GM12878 (cell line): ENCODE measurements around the gene FAM171A1. TPM values are rescaled to one million over a fixed set of nuclear protein-coding genes. Genes with fewer than 3 reads are reported as not detected.

ENCODE experiments used
- ATAC-seq: fragments of 200-7000 bp; cut with Tn5 transposase; 3 replicates; pipeline ENCODE4 v1.9.1; 2020; ENCODE audit warnings: mild to moderate bottlenecking, moderate library complexity
- BruUV-seq: library from RNA; stranded (reverse); fragments of 400-500 nt; replicated peaks from 2 replicates; lab custom pipeline; 2021; lab: Mats Ljungman, UMichigan
- CTCF ChIA-PET: fragments of 300-600 bp; sonication (Branson Sonifier 250); formaldehyde crosslinking; extraction: SDS; loops from one replicate; lab custom pipeline; 2021; ENCODE audit warnings: inconsistent platforms; lab: Yijun Ruan, JAX
- POLR2A ChIA-PET: fragments of 350-600 bp; formaldehyde crosslinking; extraction: SDS; loops from one replicate; lab custom pipeline; 2021; ENCODE audit warnings: inconsistent platforms; lab: Charles Lee
- RAD21 ChIA-PET: fragments of 300-600 bp; sonication (Branson Sonifier 250); formaldehyde crosslinking; loops from one replicate; lab custom pipeline; 2023; ENCODE audit warnings: antibody characterized with exemption; ENCODE audit not compliant: unreplicated experiment; lab: Charles Lee
- SMC1A ChIA-PET: fragments of 300-600 bp; sonication (Branson Sonifier 250); formaldehyde crosslinking; loops from one replicate; lab custom pipeline; 2023; ENCODE audit not compliant: unreplicated experiment, uncharacterized antibody; lab: Charles Lee
- DNase-seq: peaks from one replicate; pipeline ENCODE4 v3.0.0-alpha.2; 2011; ENCODE audit warnings: low read depth, low spot score
- FAIRE-seq: peaks from 3 replicates; lab custom pipeline; 2011; peaks lifted over from hg19 to GRCh38; lab: Jason Lieb, UNC
- H2AFZ ChIP-seq: 2 replicates; pipeline ENCODE4 v1.6.0; 2011; ENCODE audit warnings: low read depth, low read length, control low read depth; ENCODE audit not compliant: control insufficient read depth
- H3K27ac ChIP-seq: 2 replicates; pipeline ENCODE4 v1.5.1; 2011; ENCODE audit warnings: control low read depth; ENCODE audit not compliant: control insufficient read depth, insufficient read depth
- H3K27me3 ChIP-seq, 2 experiments: replicated peaks in 1 of 2; 2 replicates each; pipeline versions ENCODE4 v1.6.0 to v1.6.1; 2011; ENCODE audit warnings: low read length in 1 of 2; ENCODE audit not compliant: control insufficient read depth in 2 of 2, insufficient read depth in 2 of 2
- H3K36me3 ChIP-seq, 2 experiments: 2 replicates each; pipeline ENCODE4 v1.5.1; 2011; ENCODE audit warnings: low read length in 1 of 2; ENCODE audit not compliant: control insufficient read depth in 2 of 2, insufficient read depth in 2 of 2
- H3K4me1 ChIP-seq: 2 replicates; pipeline ENCODE4 v1.6.1; 2011; ENCODE audit warnings: mild to moderate bottlenecking, low read length, moderate library complexity, mixed read lengths; ENCODE audit not compliant: control insufficient read depth, insufficient read depth
- H3K4me2 ChIP-seq: 2 replicates; pipeline ENCODE4 v1.6.0; 2011; ENCODE audit warnings: control low read depth; ENCODE audit not compliant: control insufficient read depth, insufficient read depth
- H3K4me3 ChIP-seq: fragments of 200-600 bp; sonication (generic); 2 replicates; pipeline ENCODE4 v1.5.1; 2016
- H3K79me2 ChIP-seq: 2 replicates; pipeline ENCODE4 v1.6.0; 2011; ENCODE audit warnings: low read length; ENCODE audit not compliant: control insufficient read depth, insufficient read depth
- H3K9ac ChIP-seq: 2 replicates; pipeline ENCODE4 v1.8.0; 2011; ENCODE audit warnings: low read length, control low read depth, mixed read lengths; ENCODE audit not compliant: control insufficient read depth, insufficient read depth
- H3K9me3 ChIP-seq: replicated peaks from 3 replicates; pipeline ENCODE4 v1.5.1; 2011; ENCODE audit warnings: mild to moderate bottlenecking, low read length; ENCODE audit not compliant: control insufficient read depth, insufficient read depth
- H4K20me1 ChIP-seq: 2 replicates; pipeline ENCODE4 v1.6.0; 2011; ENCODE audit not compliant: control insufficient read depth, insufficient read depth
- CEBPB ChIP-seq, 2 experiments: fragments of 150-350 bp in 1 of 2; IDR thresholded peaks; 2 replicates each; pipeline ENCODE4 v1.6.1; 2012 to 2014; ENCODE audit warnings: low read depth in 2 of 2, low read length in 2 of 2, borderline replicate concordance in 1 of 2, inconsistent platforms in 1 of 2
- GATAD2B ChIP-seq: fragments of 450-650 bp; conservative IDR thresholded peaks from 2 replicates; pipeline ENCODE4 v1.6.1; 2017; ENCODE audit warnings: low read depth, mild to moderate bottlenecking, moderate library complexity
- IKZF1 ChIP-seq: fragments of 450-650 bp; conservative IDR thresholded peaks from 2 replicates; pipeline ENCODE4 v1.6.1; 2017; ENCODE audit warnings: antibody characterized with exemption, mild to moderate bottlenecking
- JUNB ChIP-seq: IDR thresholded peaks from 2 replicates; pipeline ENCODE4 v1.6.1; 2016; ENCODE audit warnings: antibody characterized with exemption, mild to moderate bottlenecking
- LARP7 ChIP-seq: fragments of 450-650 bp; IDR thresholded peaks from 2 replicates; pipeline ENCODE4 v1.6.1; 2017; ENCODE audit warnings: mild to moderate bottlenecking
- MYC ChIP-seq: IDR thresholded peaks from 2 replicates; pipeline ENCODE4 v1.6.1; 2011; ENCODE audit warnings: mild to moderate bottlenecking, low read length, moderate library complexity, inconsistent platforms; ENCODE audit not compliant: insufficient read depth, insufficient replicate concordance, insufficient read length, severe bottlenecking
- SP1 ChIP-seq: IDR thresholded peaks from one replicate; pipeline ENCODE4 v1.6.1; 2011; ENCODE audit warnings: low read depth, low read length
- STAT1 ChIP-seq: fragments of 450-650 bp; conservative IDR thresholded peaks from 2 replicates; pipeline ENCODE4 v1.6.1; 2014; ENCODE audit warnings: antibody characterized with exemption, mild to moderate bottlenecking
- TAF1 ChIP-seq: IDR thresholded peaks from 2 replicates; pipeline ENCODE4 v1.6.1; 2011; ENCODE audit warnings: mild to moderate bottlenecking, low read depth, low read length, borderline replicate concordance
- WGBS: methylation state at CpG from one replicate; pipeline ENCODE4 v1.1.6; 2016; ENCODE audit warnings: low lambda C conversion rate; ENCODE audit not compliant: insufficient replicate concordance, insufficient coverage; ENCODE audit errors: missing lambda C conversion rate; 5-methylcytosine and 5-hydroxymethylcytosine counted together
- in situ Hi-C: fragments of 300-500 bp; cut with MboI; formaldehyde crosslinking; loops from 9 replicates; pipeline ENCODE4 v1.14.3; 2018; ENCODE audit warnings: mixed read lengths
- intact Hi-C: fragments of 100-400 bp; cut with micrococcal nuclease; formaldehyde crosslinking; loops from one replicate; pipeline ENCODE4 v1.14.2; 2022; ENCODE audit not compliant: unreplicated experiment
- polyA plus RNA-seq, 11 experiments: library from polyadenylated mRNA; depleted of rRNA in 4 of 11; unstranded in 6 of 11; stranded (reverse) in 5 of 11; fragments of >200 nt; fragmentation: Nextera tagmentation in 4 of 11; fragmentation: Illumina TruSeq in 1 of 11; extraction: Ambion mirVana in 4 of 11; extraction: Trizol in 1 of 11; gene quantifications; 1 replicate in 1 of 11; 2 replicates in 10 of 11; pipeline versions ENCODE4 v1.2.1 to v1.2.3, GENCODE V29; 2011 to 2016; ENCODE audit warnings: inconsistent platforms in 2 of 11, missing spikeins in 2 of 11, low read depth in 1 of 11
- total RNA-seq, 4 experiments: library from RNA; depleted of rRNA in 3 of 4; stranded (reverse); fragments of >200 nt in 3 of 4; fragmentation: Illumina TruSeq in 1 of 4; extraction: Trizol in 1 of 4; gene quantifications; 2 replicates each; pipeline versions ENCODE4 v1.2.1 to v1.2.3, GENCODE V29; 2013 to 2021
- TF ChIP-seq, protein P1 (sequence below): fragments of 450-650 bp; IDR thresholded peaks from 2 replicates; pipeline ENCODE4 v1.6.1; 2017; ENCODE audit warnings: antibody characterized with exemption, mild to moderate bottlenecking, moderate library complexity
- TF ChIP-seq, protein P2 (sequence below): fragments of 150-350 bp; IDR thresholded peaks from 2 replicates; pipeline ENCODE4 v1.6.1; 2014; ENCODE audit warnings: mild to moderate bottlenecking, low read depth, low read length
- TF ChIP-seq, protein P3 (sequence below): IDR thresholded peaks from 2 replicates; pipeline ENCODE4 v1.6.1; 2011; ENCODE audit warnings: mild to moderate bottlenecking, low read depth, low read length, moderate library complexity; ENCODE audit not compliant: insufficient replicate concordance
- TF ChIP-seq, protein P4 (sequence below): IDR thresholded peaks from 2 replicates; pipeline ENCODE4 v1.6.1; 2011; ENCODE audit warnings: borderline replicate concordance, low read depth, mild to moderate bottlenecking, moderate library complexity, low read length; ENCODE audit not compliant: insufficient read depth, poor library complexity, severe bottlenecking

FAM171A1 gene
- total and polyA plus RNA-seq, 10 of the 15 experiments (the other 5 are each of a cell fraction or from before 2014, with no cell fraction given): 0.05 to 0.28 (median 0.10) TPM; not detected in 1

DNA sequence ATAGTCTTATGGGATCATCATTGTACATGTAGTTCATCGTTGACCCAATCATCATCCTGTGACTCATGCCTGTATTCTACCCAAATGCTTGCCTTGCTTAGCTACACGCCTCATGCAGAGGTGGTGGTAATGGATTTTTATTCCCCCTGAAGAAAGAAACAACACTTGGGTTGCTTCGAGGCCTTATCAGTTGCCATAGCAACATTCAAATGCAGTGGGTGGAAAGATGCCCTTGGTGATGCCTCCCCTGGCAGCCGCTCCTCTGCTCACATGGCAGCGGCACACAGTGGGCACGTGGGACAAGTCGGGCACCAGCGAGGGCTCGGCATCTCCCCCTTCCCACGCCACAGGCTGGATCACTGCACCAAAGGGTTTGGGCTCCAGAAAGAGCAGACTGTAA lies 148.6 kb downstream of the FAM171A1 start:
- Histone ChIP-seq H3K79me2 (no peaks in the 10 kb centered on the region), H3K9ac (no peak overlapping the region), H3K4me2 (no peak overlapping the region)
- BruUV-seq: no TSS peak
- POLR2A ChIA-PET: no interaction called here
- TF ChIP-seq IKZF1: no peak
- TF ChIP-seq JUNB: no peak
- TF ChIP-seq SP1: no peak
- TF ChIP-seq TAF1: no peak
- TF ChIP-seq, protein P1, sequence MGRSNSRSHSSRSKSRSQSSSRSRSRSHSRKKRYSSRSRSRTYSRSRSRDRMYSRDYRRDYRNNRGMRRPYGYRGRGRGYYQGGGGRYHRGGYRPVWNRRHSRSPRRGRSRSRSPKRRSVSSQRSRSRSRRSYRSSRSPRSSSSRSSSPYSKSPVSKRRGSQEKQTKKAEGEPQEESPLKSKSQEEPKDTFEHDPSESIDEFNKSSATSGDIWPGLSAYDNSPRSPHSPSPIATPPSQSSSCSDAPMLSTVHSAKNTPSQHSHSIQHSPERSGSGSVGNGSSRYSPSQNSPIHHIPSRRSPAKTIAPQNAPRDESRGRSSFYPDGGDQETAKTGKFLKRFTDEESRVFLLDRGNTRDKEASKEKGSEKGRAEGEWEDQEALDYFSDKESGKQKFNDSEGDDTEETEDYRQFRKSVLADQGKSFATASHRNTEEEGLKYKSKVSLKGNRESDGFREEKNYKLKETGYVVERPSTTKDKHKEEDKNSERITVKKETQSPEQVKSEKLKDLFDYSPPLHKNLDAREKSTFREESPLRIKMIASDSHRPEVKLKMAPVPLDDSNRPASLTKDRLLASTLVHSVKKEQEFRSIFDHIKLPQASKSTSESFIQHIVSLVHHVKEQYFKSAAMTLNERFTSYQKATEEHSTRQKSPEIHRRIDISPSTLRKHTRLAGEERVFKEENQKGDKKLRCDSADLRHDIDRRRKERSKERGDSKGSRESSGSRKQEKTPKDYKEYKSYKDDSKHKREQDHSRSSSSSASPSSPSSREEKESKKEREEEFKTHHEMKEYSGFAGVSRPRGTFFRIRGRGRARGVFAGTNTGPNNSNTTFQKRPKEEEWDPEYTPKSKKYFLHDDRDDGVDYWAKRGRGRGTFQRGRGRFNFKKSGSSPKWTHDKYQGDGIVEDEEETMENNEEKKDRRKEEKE: no peak
- no peak for TF ChIP-seq LARP7
- TF ChIP-seq, protein P2, sequence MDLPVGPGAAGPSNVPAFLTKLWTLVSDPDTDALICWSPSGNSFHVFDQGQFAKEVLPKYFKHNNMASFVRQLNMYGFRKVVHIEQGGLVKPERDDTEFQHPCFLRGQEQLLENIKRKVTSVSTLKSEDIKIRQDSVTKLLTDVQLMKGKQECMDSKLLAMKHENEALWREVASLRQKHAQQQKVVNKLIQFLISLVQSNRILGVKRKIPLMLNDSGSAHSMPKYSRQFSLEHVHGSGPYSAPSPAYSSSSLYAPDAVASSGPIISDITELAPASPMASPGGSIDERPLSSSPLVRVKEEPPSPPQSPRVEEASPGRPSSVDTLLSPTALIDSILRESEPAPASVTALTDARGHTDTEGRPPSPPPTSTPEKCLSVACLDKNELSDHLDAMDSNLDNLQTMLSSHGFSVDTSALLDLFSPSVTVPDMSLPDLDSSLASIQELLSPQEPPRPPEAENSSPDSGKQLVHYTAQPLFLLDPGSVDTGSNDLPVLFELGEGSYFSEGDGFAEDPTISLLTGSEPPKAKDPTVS: no peak
- TF ChIP-seq, protein P3, sequence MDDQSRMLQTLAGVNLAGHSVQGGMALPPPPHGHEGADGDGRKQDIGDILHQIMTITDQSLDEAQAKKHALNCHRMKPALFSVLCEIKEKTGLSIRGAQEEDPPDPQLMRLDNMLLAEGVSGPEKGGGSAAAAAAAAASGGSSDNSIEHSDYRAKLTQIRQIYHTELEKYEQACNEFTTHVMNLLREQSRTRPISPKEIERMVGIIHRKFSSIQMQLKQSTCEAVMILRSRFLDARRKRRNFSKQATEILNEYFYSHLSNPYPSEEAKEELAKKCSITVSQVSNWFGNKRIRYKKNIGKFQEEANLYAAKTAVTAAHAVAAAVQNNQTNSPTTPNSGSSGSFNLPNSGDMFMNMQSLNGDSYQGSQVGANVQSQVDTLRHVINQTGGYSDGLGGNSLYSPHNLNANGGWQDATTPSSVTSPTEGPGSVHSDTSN: no peak
- no peak for TF ChIP-seq MYC
- no peak for TF ChIP-seq STAT1
- TF ChIP-seq, protein P4, sequence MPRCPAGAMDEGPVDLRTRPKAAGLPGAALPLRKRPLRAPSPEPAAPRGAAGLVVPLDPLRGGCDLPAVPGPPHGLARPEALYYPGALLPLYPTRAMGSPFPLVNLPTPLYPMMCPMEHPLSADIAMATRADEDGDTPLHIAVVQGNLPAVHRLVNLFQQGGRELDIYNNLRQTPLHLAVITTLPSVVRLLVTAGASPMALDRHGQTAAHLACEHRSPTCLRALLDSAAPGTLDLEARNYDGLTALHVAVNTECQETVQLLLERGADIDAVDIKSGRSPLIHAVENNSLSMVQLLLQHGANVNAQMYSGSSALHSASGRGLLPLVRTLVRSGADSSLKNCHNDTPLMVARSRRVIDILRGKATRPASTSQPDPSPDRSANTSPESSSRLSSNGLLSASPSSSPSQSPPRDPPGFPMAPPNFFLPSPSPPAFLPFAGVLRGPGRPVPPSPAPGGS: no peak
- no peak for TF ChIP-seq GATAD2B
- TF ChIP-seq CEBPB (IDR thresholded peaks at IDR 0.05; ENCODE audit: borderline replicate concordance in 1 of 2, low read depth in 2 of 2, low read length in 2 of 2): no peak
- TF ChIP-seq, all 136 proteins: peak for 0
- no peaks in the 10 kb centered on the region for H3K36me3 ChIP-seq
- ChIA-PET CTCF (no interaction called here), RAD21 (no interaction called here), SMC1A (no interaction called here)
- H4K20me1 ChIP-seq: no peaks in the 10 kb centered on the region
- no peak overlapping the region for H2AFZ ChIP-seq
- in situ Hi-C loops (no loop called here), intact Hi-C loops (no loop called here)
- no peak for ATAC-seq
- H3K4me1 ChIP-seq: no peaks in the 10 kb centered on the region
- H3K27ac ChIP-seq: no peak overlapping the region
- H3K27me3 ChIP-seq: no peaks in the 10 kb centered on the region
- no peaks in the 10 kb centered on the region; the same call in 2 of the 3 replicates for H3K9me3 ChIP-seq
- no peak for DNase-seq
- H3K4me3 ChIP-seq: no peak overlapping the region
- WGBS: 39% methylated on average over 10 of the region's 10 CpGs
- FAIRE-seq: no peak
